Right lobe of liver (tissue), 6 donors: Measurements from ENCODE around the gene HNRNPLL. TPM values are rescaled to one million over a fixed set of nuclear protein-coding genes. Genes with fewer than 3 reads are reported as not detected.

Experiments
- ATAC-seq, 4 donors: fragments of 200-7000 bp; cut with Tn5 transposase; one replicate each; pipeline ENCODE4 v1.9.1; 2020; ENCODE audit warnings: mild to moderate bottlenecking in 4 of 4, moderate library complexity in 4 of 4
- DNase-seq, 3 donors: peaks; one replicate each; pipeline ENCODE4 v3.0.0-alpha.2; 2020
- H3K27ac ChIP-seq, 3 donors: fragments of 200-600 bp; one replicate each; pipeline ENCODE4 v1.8.0; 2022
- H3K27me3 ChIP-seq, 2 donors: fragments of 200-600 bp; one replicate each; pipeline ENCODE4 v1.8.0; 2022
- H3K36me3 ChIP-seq, 4 donors: fragments of 200-600 bp; sonication (generic) in 1 of 4; one replicate each; pipeline versions ENCODE4 v1.5.1 to v1.8.0; 2017 to 2022; ENCODE audit warnings: control low read depth in 1 of 4
- H3K4me1 ChIP-seq, 4 donors: fragments of 200-600 bp; sonication (generic) in 1 of 4; one replicate each; pipeline versions ENCODE4 v1.5.1 to v1.8.0; 2017 to 2022; ENCODE audit warnings: control low read depth in 1 of 4
- H3K4me3 ChIP-seq, 3 donors: fragments of 200-600 bp; one replicate each; pipeline ENCODE4 v1.8.0; 2022
- H3K9me3 ChIP-seq, 4 donors: fragments of 200-600 bp; sonication (generic) in 1 of 4; one replicate each; pipeline versions ENCODE4 v1.5.1 to v1.8.0; 2017 to 2022; ENCODE audit warnings: control low read depth in 1 of 4
- CTCF ChIP-seq, 4 donors: fragments of 200-600 bp in 3 of 4; fragments of 450-650 bp in 1 of 4; IDR thresholded peaks; one replicate each; pipeline versions ENCODE4 v1.5.1 to v1.8.0; 2016 to 2022; ENCODE audit warnings: antibody characterized with exemption in 4 of 4, mild to moderate bottlenecking in 2 of 4
- POLR2A ChIP-seq: fragments of 450-650 bp; IDR thresholded peaks from one replicate; pipeline ENCODE4 v1.6.1; 2017; ENCODE audit warnings: antibody characterized with exemption, mild to moderate bottlenecking
- whole genome bisulfite sequencing: methylation state at CpG from one replicate; pipeline ENCODE4 v1.1.6; 2018; ENCODE audit warnings: low coverage, low lambda C conversion rate; ENCODE audit not compliant: insufficient coverage; ENCODE audit errors: missing lambda C conversion rate; 5-methylcytosine and 5-hydroxymethylcytosine counted together
- intact Hi-C, 2 donors: fragments of 100-400 bp; cut with DNase I; formaldehyde crosslinking; loops; one replicate each; pipeline versions ENCODE4 v1.11.2 to v1.14.1; 2022
- total RNA-seq, 6 experiments: library from RNA; depleted of rRNA in 2 of 6; stranded (reverse); fragments of >200 nt in 2 of 6; fragmentation: NEBNext Ultra II Directional in 3 of 6; extraction: Animal tissue kit (Norgen Biotek cat#: 25700) in 3 of 6; gene quantifications; one replicate each; pipeline versions ENCODE4 v1.1.0 to v1.2.4, GENCODE V29; 2016 to 2023
- donor health status: DM: no; HTN: yes; CAD: no.
- donor health status: DM: no; HTN: no; CAD: no.
- donor health status: DM: no; HTN: no; CAD: no.
- donor health status: DM: no; HTN: yes; CAD: no.
- donor health status: DM: no; HTN: yes; CAD: no.

The HNRNPLL gene
- total RNA-seq, 6 experiments from 2014 or later: 9.2 to 15.9 (median 13.9) TPM

- no peak for TF ChIP-seq CTCF (IDR thresholded peaks at IDR 0.05)
- no peak for TF ChIP-seq POLR2A
- Histone ChIP-seq H3K4me3 (no peak overlapping the region), H3K27me3 (no peaks in the 10 kb centered on the region), H3K9me3 (no peaks in the 10 kb centered on the region), H3K36me3 (no peaks in the 10 kb centered on the region), H3K27ac (no peak overlapping the region), H3K4me1 (no peaks in the 10 kb centered on the region)
- DNase-seq: no peak
- no peak for ATAC-seq
- intact Hi-C loops: no loop called here
- WGBS: 100% methylated on average over 2 of the region's 2 CpGs
These were observed 49.2 kb downstream of the HNRNPLL start for GRCh38 chr2:38553554-38553953.

- TF ChIP-seq POLR2A (no peak), CTCF (IDR thresholded peaks at IDR 0.05) (no peak)
- Histone ChIP-seq H3K4me3 (no peak overlapping the region), H3K4me1 (no peaks in the 10 kb centered on the region), H3K36me3 (no peaks in the 10 kb centered on the region), H3K9me3 (no peaks in the 10 kb centered on the region), H3K27me3 (no peaks in the 10 kb centered on the region), H3K27ac (no peak overlapping the region)
- ATAC-seq (no peak), DNase-seq (no peak)
- intact Hi-C loops: no loop called here
- 48% methylated on average over 2 of the region's 2 CpGs for WGBS
These were observed 50.5 kb downstream of the HNRNPLL start for GRCh38 chr2:38552259-38552658.

- no peak for ATAC-seq
- no peak overlapping the region for H3K27ac ChIP-seq
- DNase-seq: no peak
- H3K36me3 ChIP-seq: no peaks in the 10 kb centered on the region
- no peak for TF ChIP-seq POLR2A
- TF ChIP-seq CTCF (IDR thresholded peaks at IDR 0.05): no peak
- 81% methylated on average over 2 of the region's 2 CpGs for WGBS
- intact Hi-C loops: no loop called here
- no peaks in the 10 kb centered on the region for H3K27me3 ChIP-seq
- H3K9me3 ChIP-seq: no peaks in the 10 kb centered on the region
- H3K4me1 ChIP-seq: no peaks in the 10 kb centered on the region
- no peak overlapping the region for H3K4me3 ChIP-seq
These were observed 51.0 kb downstream of the HNRNPLL start for GRCh38 chr2:38551746-38552145.

GRCh38 chr2:38551171-38551570 lies 51.6 kb downstream of the HNRNPLL start:
- Histone ChIP-seq H3K9me3 (no peaks in the 10 kb centered on the region), H3K4me3 (no peak overlapping the region), H3K36me3 (no peaks in the 10 kb centered on the region), H3K4me1 (no peaks in the 10 kb centered on the region), H3K27ac (no peak overlapping the region), H3K27me3 (no peaks in the 10 kb centered on the region)
- no peak for DNase-seq
- intact Hi-C loops: no loop called here
- no peak for ATAC-seq
- TF ChIP-seq CTCF (IDR thresholded peaks at IDR 0.05) (no peak), POLR2A (no peak)
- whole genome bisulfite sequencing: 82% methylated on average over 3 of the region's 3 CpGs

- DNase-seq: no peak
These were observed 52.9 kb downstream of the HNRNPLL start for GRCh38 chr2:38549851-38550250.

More at GRCh38 chr2:38549851-38550250, 52.9 kb downstream of the HNRNPLL start:
- Histone ChIP-seq H3K27ac (no peak overlapping the region), H3K4me3 (no peak overlapping the region), H3K9me3 (no peaks in the 10 kb centered on the region), H3K36me3 (no peaks in the 10 kb centered on the region), H3K27me3 (no peaks in the 10 kb centered on the region), H3K4me1 (no peaks in the 10 kb centered on the region)
- TF ChIP-seq POLR2A (no peak), CTCF (IDR thresholded peaks at IDR 0.05) (no peak)
- intact Hi-C loops: no loop called here
- 100% methylated on average over 4 of the region's 4 CpGs for WGBS
- ATAC-seq: no peak
